ENCODE results near the gene ZNF146.
"Not testable (repeated sequence)": the region's sequence is repeated elsewhere in the genome, so short reads cannot be mapped to it uniquely, and the experiment has no call there.

Gene ZNF146

GRCh38 chr19:36214386-36215275 is at the start of gene ZNF146, which contains the start of gene ZNF565:
ZNF146 (plus strand) TSS chr19:36215106; CDS start chr19:36236441, 21,335 bp downstream.
ZNF565 (minus strand) TSS chr19:36214665; CDS start chr19:36201985, 12,680 bp downstream.
- peak; percentile 96 for DNase-seq (ENCODE audit: low read depth, low spot score)

- DNase-seq (ENCODE audit: low read depth, low spot score): no peak
Observed at GRCh38 chr19:36169084-36169760, 45.7 kb upstream of the ZNF146 start.

GRCh38 chr19:36172852-36173251 is 42.1 kb upstream of the ZNF146 start:
- no peak for DNase-seq (ENCODE audit: low read depth, low spot score)

GRCh38 chr19:36173846-36174245 is 41.1 kb upstream of the ZNF146 start:
- DNase-seq (ENCODE audit: low read depth, low spot score): not testable (repeated sequence)

- DNase-seq (ENCODE audit: low read depth, low spot score): not testable (repeated sequence)
Observed at GRCh38 chr19:36179077-36179476, 35.8 kb upstream of the ZNF146 start.

GRCh38 chr19:36182612-36183244 is 32.2 kb upstream of the ZNF146 start:
- no peak for DNase-seq (ENCODE audit: low read depth, low spot score)

GRCh38 chr19:36183245-36183628 is 31.7 kb upstream of the ZNF146 start:
- DNase-seq (ENCODE audit: low read depth, low spot score): no peak

GRCh38 chr19:36186722-36187121 is 28.2 kb upstream of the ZNF146 start:
- DNase-seq (ENCODE audit: low read depth, low spot score): not testable (repeated sequence)

- DNase-seq (ENCODE audit: low read depth, low spot score): no peak
Observed at GRCh38 chr19:36196249-36196648, 18.7 kb upstream of the ZNF146 start.

- DNase-seq (ENCODE audit: low read depth, low spot score): no peak
Observed at GRCh38 chr19:36198119-36198518, 16.8 kb upstream of the ZNF146 start.

- no peak for DNase-seq (ENCODE audit: low read depth, low spot score)
Observed at GRCh38 chr19:36201684-36202083, 13.2 kb upstream of the ZNF146 start.

GRCh38 chr19:36203293-36203692 is 11.6 kb upstream of the ZNF146 start:
- no peak for DNase-seq (ENCODE audit: low read depth, low spot score)

- no peak for DNase-seq (ENCODE audit: low read depth, low spot score)
Observed at GRCh38 chr19:36207605-36208252, 7.2 kb upstream of the ZNF146 start.

GRCh38 chr19:36209372-36209771 is 5.5 kb upstream of the ZNF146 start:
- DNase-seq (ENCODE audit: low read depth, low spot score): no peak

GRCh38 chr19:36210497-36210896 is 4.4 kb upstream of the ZNF146 start:
- DNase-seq (ENCODE audit: low read depth, low spot score): no peak

GRCh38 chr19:36212895-36213294 is 2.0 kb upstream of the ZNF146 start:
- no peak for DNase-seq (ENCODE audit: low read depth, low spot score)

- no peak for DNase-seq (ENCODE audit: low read depth, low spot score)
Observed at GRCh38 chr19:36215276-36216123, 594 bp downstream of the ZNF146 start.

GRCh38 chr19:36221474-36221873 is 6.6 kb downstream of the ZNF146 start:
- DNase-seq (ENCODE audit: low read depth, low spot score): no peak

- no peak for DNase-seq (ENCODE audit: low read depth, low spot score)
Observed at GRCh38 chr19:36222503-36222902, 7.6 kb downstream of the ZNF146 start.

- DNase-seq (ENCODE audit: low read depth, low spot score): no peak
Observed at GRCh38 chr19:36225219-36225892, 10.4 kb downstream of the ZNF146 start.

Data from smooth muscle cell of the brain vasculature (primary cell).